KMS-11 (cell line): ENCODE measurements around the gene RPS19BP1.

Experiments
- H2AFZ ChIP-seq: fragments of 200-600 bp; sonication (generic); 2 replicates; pipeline ENCODE4 v1.6.1; 2016; ENCODE audit warnings: antibody characterized with exemption, mixed run types, low read depth
- H3K27ac ChIP-seq: fragments of 200-600 bp; sonication (generic); 2 replicates; pipeline ENCODE4 v1.6.1; 2016; ENCODE audit warnings: mild to moderate bottlenecking, mixed run types
- H3K27me3 ChIP-seq: fragments of 200-600 bp; sonication (generic); 2 replicates; pipeline ENCODE4 v1.6.1; 2017; ENCODE audit warnings: mild to moderate bottlenecking, low read depth, mixed run types, moderate library complexity; ENCODE audit not compliant: insufficient read depth
- H3K36me3 ChIP-seq: fragments of 200-600 bp; sonication (generic); 2 replicates; pipeline ENCODE4 v1.6.1; 2017; ENCODE audit warnings: mild to moderate bottlenecking, mixed run types; ENCODE audit not compliant: insufficient read depth
- H3K4me1 ChIP-seq: fragments of 200-600 bp; sonication (generic); 2 replicates; pipeline ENCODE4 v1.6.1; 2016; ENCODE audit warnings: mild to moderate bottlenecking, low read depth, mixed run types; ENCODE audit not compliant: poor library complexity, severe bottlenecking
- H3K4me2 ChIP-seq: fragments of 200-600 bp; sonication (generic); 2 replicates; pipeline ENCODE4 v1.7.0; 2016; ENCODE audit warnings: mild to moderate bottlenecking, mixed run types
- H3K4me3 ChIP-seq: fragments of 200-600 bp; sonication (generic); IDR thresholded peaks from 2 replicates; pipeline ENCODE4 v1.6.1; 2017; ENCODE audit warnings: low read depth, low read length, mixed read lengths; ENCODE audit not compliant: insufficient read depth
- H3K79me2 ChIP-seq: fragments of 200-600 bp; sonication (generic); 2 replicates; pipeline ENCODE4 v1.6.1; 2016; ENCODE audit warnings: low read depth, mixed run types; ENCODE audit not compliant: insufficient read depth
- H3K9ac ChIP-seq: fragments of 200-600 bp; sonication (generic); 2 replicates; pipeline ENCODE4 v1.6.1; 2016; ENCODE audit warnings: mild to moderate bottlenecking, mixed run types
- H4K20me1 ChIP-seq: fragments of 200-600 bp; sonication (generic); 2 replicates; pipeline ENCODE4 v1.6.1; 2016; ENCODE audit warnings: mild to moderate bottlenecking, mixed run types; ENCODE audit not compliant: insufficient read depth
- TF ChIP-seq, protein P1 (sequence below): fragments of 200-600 bp; sonication (generic); conservative IDR thresholded peaks from 2 replicates; pipeline ENCODE4 v1.6.1; 2017; ENCODE audit warnings: low read depth, mild to moderate bottlenecking, antibody characterized with exemption, low read length, moderate library complexity, mixed read lengths

The RPS19BP1 gene

GRCh38 chr22:39520226-39521105, 12.1 kb downstream of the RPS19BP1 start, which contains the start of gene ATF4:
TSS of gene ATF4 (plus strand) at chr22:39520562. CDS start at chr22:39521446, 884 bp downstream.
- Histone ChIP-seq H3K79me2 (peaks cover 40% of the 10 kb centered on the region), H3K9ac (peak within 1 kb of the TSS; percentile 99), H3K4me3 (no peak within 1 kb of the TSS), H3K4me2 (peak within 1 kb of the TSS; percentile 98), H3K36me3 (peaks cover 13% of the 10 kb centered on the region; the same call in 1 of the 2 replicates), H4K20me1 (peaks cover 25% of the 10 kb centered on the region), H3K4me1 (peaks cover 37% of the 10 kb centered on the region), H3K27me3 (no peaks in the 10 kb centered on the region), H2AFZ (peak within 1 kb of the TSS; percentile 86), H3K27ac (peak within 1 kb of the TSS; percentile 93)
- TF ChIP-seq, protein P1, sequence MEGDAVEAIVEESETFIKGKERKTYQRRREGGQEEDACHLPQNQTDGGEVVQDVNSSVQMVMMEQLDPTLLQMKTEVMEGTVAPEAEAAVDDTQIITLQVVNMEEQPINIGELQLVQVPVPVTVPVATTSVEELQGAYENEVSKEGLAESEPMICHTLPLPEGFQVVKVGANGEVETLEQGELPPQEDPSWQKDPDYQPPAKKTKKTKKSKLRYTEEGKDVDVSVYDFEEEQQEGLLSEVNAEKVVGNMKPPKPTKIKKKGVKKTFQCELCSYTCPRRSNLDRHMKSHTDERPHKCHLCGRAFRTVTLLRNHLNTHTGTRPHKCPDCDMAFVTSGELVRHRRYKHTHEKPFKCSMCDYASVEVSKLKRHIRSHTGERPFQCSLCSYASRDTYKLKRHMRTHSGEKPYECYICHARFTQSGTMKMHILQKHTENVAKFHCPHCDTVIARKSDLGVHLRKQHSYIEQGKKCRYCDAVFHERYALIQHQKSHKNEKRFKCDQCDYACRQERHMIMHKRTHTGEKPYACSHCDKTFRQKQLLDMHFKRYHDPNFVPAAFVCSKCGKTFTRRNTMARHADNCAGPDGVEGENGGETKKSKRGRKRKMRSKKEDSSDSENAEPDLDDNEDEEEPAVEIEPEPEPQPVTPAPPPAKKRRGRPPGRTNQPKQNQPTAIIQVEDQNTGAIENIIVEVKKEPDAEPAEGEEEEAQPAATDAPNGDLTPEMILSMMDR, result no peak

DNA sequence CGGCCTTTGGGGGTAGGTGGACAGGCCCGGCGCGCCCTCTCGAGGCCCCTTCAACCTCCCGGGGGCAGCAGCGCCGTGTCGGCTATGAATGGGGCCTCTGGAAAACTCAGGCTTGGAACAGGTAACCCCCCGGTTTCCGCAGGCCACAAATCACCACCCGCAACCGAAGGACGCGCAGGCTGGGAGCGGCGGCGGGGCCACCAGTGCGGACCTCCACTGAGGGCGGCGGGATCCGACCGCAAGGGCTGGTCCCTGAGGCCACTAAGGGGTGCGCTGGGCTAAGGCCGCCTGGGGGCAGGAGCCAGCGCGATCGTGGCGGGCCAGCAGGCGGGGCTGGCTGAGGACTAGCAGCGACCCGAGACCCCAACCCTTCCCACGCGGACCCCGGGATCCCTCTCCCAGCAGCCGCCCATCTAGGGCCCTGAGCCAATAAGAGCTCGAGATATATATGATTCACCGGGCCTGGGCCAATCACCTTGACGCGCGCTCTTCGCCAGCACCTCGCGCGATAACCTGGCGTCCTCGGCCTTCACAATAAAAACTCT, 12.8 kb downstream of the RPS19BP1 start:
- peaks cover 44% of the 10 kb centered on the region for H3K4me1 ChIP-seq
- no peaks in the 10 kb centered on the region for H3K27me3 ChIP-seq
- H3K79me2 ChIP-seq, result peaks cover 44% of the 10 kb centered on the region
- H3K9ac ChIP-seq, result peak overlapping the region; percentile 99
- peaks cover 24% of the 10 kb centered on the region for H4K20me1 ChIP-seq
- H2AFZ ChIP-seq, result peak overlapping the region; percentile 86
- peaks cover 18% of the 10 kb centered on the region; the same call in 1 of the 2 replicates for H3K36me3 ChIP-seq
- H3K4me2 ChIP-seq, result peak overlapping the region; percentile 98
- TF ChIP-seq, protein P1, result no peak
- H3K27ac ChIP-seq, result peak overlapping the region; percentile 93
- no peak overlapping the region for H3K4me3 ChIP-seq

DNA sequence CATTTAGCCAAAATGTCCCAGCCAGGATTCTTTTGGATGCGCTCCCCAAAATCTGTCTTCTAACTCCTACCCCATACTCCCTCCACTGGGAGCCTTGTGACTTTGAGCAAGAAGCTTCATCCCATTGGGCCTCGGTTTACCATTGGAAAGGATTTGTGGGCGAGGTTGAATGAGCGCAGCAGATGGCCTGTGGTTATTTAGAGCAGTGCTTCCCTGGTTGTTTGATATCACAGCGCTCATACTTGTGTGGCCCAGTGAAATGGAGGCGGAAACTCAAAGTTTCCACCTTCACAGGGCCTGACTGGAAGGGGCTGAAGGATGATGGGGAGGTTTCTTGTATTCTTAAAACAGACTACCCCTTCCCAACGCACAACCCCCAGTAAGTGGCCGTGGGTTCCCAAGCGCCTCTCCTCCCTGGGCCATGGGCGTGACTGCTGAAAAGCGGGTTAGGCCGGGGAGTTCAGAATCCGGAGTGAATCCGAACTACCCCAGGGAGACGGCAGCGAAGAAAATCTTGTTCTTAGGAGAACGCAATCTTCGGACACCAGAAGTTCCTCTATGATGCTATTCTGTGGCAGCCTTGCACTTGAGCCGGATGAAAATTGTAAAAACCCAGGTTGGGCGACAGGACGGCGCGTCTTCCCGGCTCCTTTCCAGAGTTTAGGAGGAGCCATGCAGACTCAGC, 13.4 kb downstream of the RPS19BP1 start:
- H3K27ac ChIP-seq, result peak overlapping the region; percentile 93
- peaks cover 50% of the 10 kb centered on the region for H3K4me1 ChIP-seq
- peak overlapping the region; percentile 86 for H2AFZ ChIP-seq
- H4K20me1 ChIP-seq, result peaks cover 23% of the 10 kb centered on the region; the same call in 1 of the 2 replicates
- H3K4me2 ChIP-seq, result peak overlapping the region; percentile 98
- H3K79me2 ChIP-seq, result peaks cover 44% of the 10 kb centered on the region
- peaks cover 18% of the 10 kb centered on the region; the same call in 1 of the 2 replicates for H3K36me3 ChIP-seq
- TF ChIP-seq, protein P1, result no peak
- peak overlapping the region; percentile 99 for H3K9ac ChIP-seq
- H3K4me3 ChIP-seq, result no peak overlapping the region
- H3K27me3 ChIP-seq, result no peaks in the 10 kb centered on the region

GRCh38 chr22:39518144-39518786, 14.3 kb downstream of the RPS19BP1 start:
- peak overlapping the region; percentile 93 for H3K27ac ChIP-seq
- H3K9ac ChIP-seq, result peak overlapping the region; percentile 99; the same call in 1 of the 2 replicates
- H4K20me1 ChIP-seq, result peaks cover 23% of the 10 kb centered on the region; the same call in 1 of the 2 replicates
- peaks cover 53% of the 10 kb centered on the region for H3K4me1 ChIP-seq
- peak overlapping the region; percentile 98 for H3K4me2 ChIP-seq
- H2AFZ ChIP-seq, result no peak overlapping the region
- H3K79me2 ChIP-seq, result peaks cover 44% of the 10 kb centered on the region
- no peaks in the 10 kb centered on the region for H3K27me3 ChIP-seq
- peaks cover 21% of the 10 kb centered on the region; the same call in 1 of the 2 replicates for H3K36me3 ChIP-seq
- TF ChIP-seq, protein P1, result no peak
- H3K4me3 ChIP-seq, result no peak overlapping the region
